Spleen (tissue), 3 donors: Measurements from ENCODE around the gene GRIA4.

Experiments used
- POLR2A ChIP-seq, 3 donors: fragments of 450-650 bp; IDR thresholded peaks; one replicate each; pipeline ENCODE4 v1.5.1; 2017; ENCODE audit warnings: antibody characterized with exemption in 3 of 3, mild to moderate bottlenecking in 1 of 3
- POLR2AphosphoS5 ChIP-seq, 3 donors: sonication (generic); formaldehyde crosslinking; IDR thresholded peaks; one replicate each; pipeline ENCODE4 v1.5.1; 2017; ENCODE audit warnings: antibody characterized with exemption in 3 of 3

DNA sequence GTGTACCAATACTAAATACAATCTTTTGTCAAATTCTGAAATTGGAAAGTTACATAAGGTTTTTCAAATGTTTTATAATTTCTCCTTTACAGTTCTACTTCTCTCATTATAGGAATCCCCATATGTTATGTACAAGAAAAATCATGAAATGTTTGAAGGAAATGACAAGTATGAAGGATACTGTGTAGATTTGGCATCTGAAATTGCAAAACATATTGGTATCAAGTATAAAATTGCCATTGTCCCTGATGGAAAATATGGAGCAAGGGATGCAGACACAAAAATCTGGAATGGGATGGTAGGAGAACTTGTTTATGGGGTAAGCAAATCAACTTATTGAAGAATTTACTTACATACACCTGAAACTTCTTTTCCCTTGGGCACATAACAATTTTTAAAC is 308.7 kb downstream of the GRIA4 start:
- TF ChIP-seq POLR2A (IDR thresholded peaks at IDR 0.05): no peak
- TF ChIP-seq POLR2AphosphoS5 (IDR thresholded peaks at IDR 0.05): no peak
